ENCODE results near the gene ANKRD18A. TPM values are rescaled to one million over a fixed set of nuclear protein-coding genes. Genes with fewer than 3 reads are reported as not detected.
"Not testable (repeated sequence)": the region's sequence is repeated elsewhere in the genome, so short reads cannot be mapped to it uniquely, and the experiment has no call there.

The ANKRD18A gene
- total RNA-seq, 1 donor from 2014 or later, result 3.8 TPM

GRCh38 chr9:38540535-38540934 lies 79.9 kb downstream of the ANKRD18A start:
- not testable (repeated sequence) for DNase-seq (ENCODE audit: low read depth)

- no peak for DNase-seq (ENCODE audit: low read depth)
These were observed 91.1 kb downstream of the ANKRD18A start for GRCh38 chr9:38529317-38529716.

GRCh38 chr9:38527503-38527902 lies 92.9 kb downstream of the ANKRD18A start:
- DNase-seq (ENCODE audit: low read depth), result no peak

- no peak for DNase-seq (ENCODE audit: low read depth)
These were observed 93.8 kb downstream of the ANKRD18A start for GRCh38 chr9:38526591-38526990.

- DNase-seq (ENCODE audit: low read depth), result peak; percentile 19
These were observed 97.3 kb downstream of the ANKRD18A start for GRCh38 chr9:38523121-38523520.

GRCh38 chr9:38521762-38522161 lies 98.6 kb downstream of the ANKRD18A start:
- no peak for DNase-seq (ENCODE audit: low read depth)

Other genes with a start within 250 kb of the ANKRD18A start
- gene ALDH1B1, start 227.9 kb downstream of the ANKRD18A start, total RNA-seq, result 43.2 and 162 TPM in 2 replicates
- 0.65 and 3.6 TPM in 2 replicates for gene IGFBPL1, start 196.1 kb downstream of the ANKRD18A start, total RNA-seq
- not detected in 2 replicates for gene FAM240B, start 99.5 kb upstream of the ANKRD18A start, total RNA-seq

Data from renal cortical epithelial cell (primary cell).